Measurements from ENCODE around the gene RTN4R.

- TF ChIP-seq ZNF646 (CRISPR knock-in tag; IDR thresholded peaks at IDR 0.05) (no peak), POLR2A (IDR thresholded peaks at IDR 0.05; ENCODE audit: insufficient read depth in 1 of 2, low read depth in 2 of 2, low read length in 2 of 2) (no peak), TBP (CRISPR knock-in tag; IDR thresholded peaks at IDR 0.05) (no peak), ELF4 (CRISPR knock-in tag; IDR thresholded peaks at IDR 0.05; ENCODE audit: borderline replicate concordance) (no peak), ZC3H13 (CRISPR knock-in tag; IDR thresholded peaks at IDR 0.05) (no peak), CHD2 (IDR thresholded peaks at IDR 0.05; ENCODE audit: low read depth, low read length) (no peak), CTCF (CRISPR knock-in tag; IDR thresholded peaks at IDR 0.05) (no peak), REST (IDR thresholded peaks at IDR 0.05; ENCODE audit: borderline replicate concordance in 1 of 2, low read depth in 1 of 2, low read length in 2 of 2) (no peak), ZFP41 (CRISPR knock-in tag; IDR thresholded peaks at IDR 0.05; ENCODE audit: borderline replicate concordance) (no peak), FOXJ3 (CRISPR knock-in tag; IDR thresholded peaks at IDR 0.05; ENCODE audit: borderline replicate concordance) (no peak), ZNF121 (CRISPR knock-in tag; IDR thresholded peaks at IDR 0.05) (no peak), MYNN (CRISPR knock-in tag; IDR thresholded peaks at IDR 0.05; ENCODE audit: low read depth) (no peak), EED (CRISPR knock-in tag; IDR thresholded peaks at IDR 0.05) (no peak)
Observed at GRCh38 chr22:20228055-20228938, 39.8 kb downstream of the RTN4R start.

Data from HepG2 (cell line).